H1 (cell line): ENCODE results near the gene FKBP10. TPM values are rescaled to one million over a fixed set of nuclear protein-coding genes. Genes with fewer than 3 reads are reported as not detected.
A peak's percentile ranks its signal among the peaks of the same experiment; 100 is the strongest.

Experiments used
- CTCF ChIA-PET: fragments of 300-600 bp; sonication (Branson Sonifier 250); formaldehyde crosslinking; loops from one replicate; lab custom pipeline; 2021; ENCODE audit not compliant: partially characterized antibody; lab: Charles Lee
- POLR2A ChIA-PET: fragments of 300-600 bp; sonication (Branson Sonifier 250); formaldehyde crosslinking; loops from one replicate; lab custom pipeline; 2021; ENCODE audit warnings: inconsistent platforms; ENCODE audit not compliant: partially characterized antibody; lab: Charles Lee
- DNase-seq, 2 experiments: peaks; one replicate each; pipeline versions ENCODE4 v3.0.0 to v3.0.0-alpha.2; 2010 to 2022; ENCODE audit warnings: low spot score in 2 of 2, low read depth in 1 of 2, mixed read lengths in 1 of 2
- FAIRE-seq: peaks from 2 replicates; lab custom pipeline; 2011; peaks lifted over from hg19 to GRCh38; lab: Jason Lieb, UNC
- H2AFZ ChIP-seq: 2 replicates; pipeline ENCODE4 v1.8.1; 2012; ENCODE audit warnings: low read length, inconsistent platforms
- H2AK5ac ChIP-seq: 2 replicates; pipeline ENCODE4 v1.6.1; 2013; ENCODE audit warnings: low read depth, low read length
- H2BK120ac ChIP-seq: replicated peaks from 2 replicates; pipeline ENCODE3; 2013; ENCODE audit warnings: low read depth, low read length, inconsistent platforms
- H2BK12ac ChIP-seq: 2 replicates; pipeline ENCODE4 v1.6.1; 2013; ENCODE audit warnings: low read depth, low read length
- H2BK15ac ChIP-seq: 2 replicates; pipeline ENCODE4 v1.6.1; 2013; ENCODE audit warnings: low read length
- H2BK20ac ChIP-seq: 2 replicates; pipeline ENCODE4 v1.6.1; 2013; ENCODE audit warnings: low read length
- H2BK5ac ChIP-seq: 2 replicates; pipeline ENCODE4 v1.6.1; 2013; ENCODE audit warnings: low read depth, low read length
- H3K14ac ChIP-seq: 2 replicates; pipeline ENCODE4 v1.6.1; 2013; ENCODE audit warnings: inconsistent platforms; ENCODE audit not compliant: insufficient read length
- H3K18ac ChIP-seq: 2 replicates; pipeline ENCODE4 v1.6.1; 2013; ENCODE audit warnings: low read length; ENCODE audit errors: extremely low read depth
- H3K23ac ChIP-seq: 2 replicates; pipeline ENCODE4 v1.6.1; 2013; ENCODE audit warnings: inconsistent platforms; ENCODE audit not compliant: insufficient read length
- H3K23me2 ChIP-seq: 2 replicates; pipeline ENCODE4 v1.6.1; 2013; ENCODE audit warnings: low read depth, low read length
- H3K27ac ChIP-seq: 2 replicates; pipeline ENCODE4 v1.6.1; 2011; ENCODE audit warnings: low read depth, low read length, inconsistent platforms
- H3K27me3 ChIP-seq, 4 experiments: replicated peaks in 1 of 4; 1 replicate in 1 of 4; 2 replicates in 3 of 4; pipeline versions ENCODE4 v1.6.1 to v1.8.1; 2011 to 2013; ENCODE audit warnings: low read length in 3 of 4, mild to moderate bottlenecking in 3 of 4, inconsistent platforms in 2 of 4, mixed read lengths in 2 of 4, moderate library complexity in 1 of 4; ENCODE audit not compliant: control insufficient read depth in 3 of 4, insufficient read depth in 3 of 4; ENCODE audit errors: extremely low read depth in 1 of 4
- H3K36me3 ChIP-seq, 4 experiments: 2 replicates each; pipeline versions ENCODE4 v1.6.1 to v1.8.1; 2011 to 2013; ENCODE audit warnings: mild to moderate bottlenecking in 4 of 4, low read length in 3 of 4, moderate library complexity in 2 of 4, control low read depth in 1 of 4, inconsistent platforms in 1 of 4; ENCODE audit not compliant: insufficient read depth in 4 of 4, control insufficient read depth in 2 of 4
- H3K4ac ChIP-seq: replicated peaks from 2 replicates; pipeline ENCODE3; 2013; ENCODE audit warnings: low read length, low read depth, mixed read lengths, inconsistent platforms; ENCODE audit not compliant: insufficient read length
- H3K4me1 ChIP-seq, 4 experiments: replicated peaks in 1 of 4; 1 replicate in 1 of 4; 2 replicates in 3 of 4; pipeline versions ENCODE4 v1.6.1 to v1.8.1; 2011 to 2013; ENCODE audit warnings: low read length in 3 of 4, inconsistent platforms in 2 of 4, mixed read lengths in 1 of 4; ENCODE audit not compliant: insufficient read depth in 4 of 4, control insufficient read depth in 3 of 4
- H3K4me2 ChIP-seq, 2 experiments: 2 replicates each; pipeline versions ENCODE4 v1.6.1 to v1.8.1; 2011 to 2013; ENCODE audit warnings: low read depth in 2 of 2, low read length in 2 of 2, control low read depth in 1 of 2, inconsistent platforms in 1 of 2, mild to moderate bottlenecking in 1 of 2; ENCODE audit not compliant: insufficient read depth in 1 of 2
- H3K4me3 ChIP-seq, 4 experiments: fragments of 200-600, 300-600 bp in 1 of 4; sonication (generic), shearing (Covaris generic), sonication (Bioruptor Twin) in 1 of 4; 2 replicates each; pipeline versions ENCODE4 v1.5.1 to v1.8.1; 2011 to 2016; ENCODE audit warnings: low read length in 4 of 4, low read depth in 3 of 4, control low read depth in 2 of 4, inconsistent platforms in 2 of 4, mild to moderate bottlenecking in 2 of 4, mixed read lengths in 1 of 4, moderate library complexity in 1 of 4; ENCODE audit not compliant: insufficient read depth in 2 of 4; ENCODE audit errors: extremely low read depth in 1 of 4
- H3K56ac ChIP-seq: replicated peaks from 2 replicates; pipeline ENCODE3; 2013; ENCODE audit warnings: low read depth, mild to moderate bottlenecking, mixed read lengths, low read length, inconsistent platforms; ENCODE audit not compliant: insufficient read length
- H3K79me1 ChIP-seq: 2 replicates; pipeline ENCODE4 v1.6.1; 2013; ENCODE audit warnings: low read depth, low read length, control low read depth
- H3K79me2 ChIP-seq, 2 experiments: 2 replicates each; pipeline versions ENCODE4 v1.6.1 to v1.8.1; 2012 to 2013; ENCODE audit warnings: low read length in 2 of 2, mild to moderate bottlenecking in 2 of 2, inconsistent platforms in 1 of 2; ENCODE audit not compliant: insufficient read depth in 2 of 2, control insufficient read depth in 1 of 2
- H3K9ac ChIP-seq, 4 experiments: replicated peaks in 1 of 4; 1 replicate in 1 of 4; 2 replicates in 3 of 4; pipeline versions ENCODE4 v1.6.1 to v1.8.1; 2011 to 2013; ENCODE audit warnings: low read depth in 3 of 4, low read length in 3 of 4, control low read depth in 2 of 4, mild to moderate bottlenecking in 2 of 4, moderate library complexity in 2 of 4, inconsistent platforms in 1 of 4; ENCODE audit errors: extremely low read depth in 1 of 4
- H3K9me3 ChIP-seq, 2 experiments: 2 replicates each; pipeline versions ENCODE4 v1.6.1 to v1.8.1; 2012 to 2013; ENCODE audit warnings: mild to moderate bottlenecking in 2 of 2, moderate library complexity in 2 of 2, control low read depth in 1 of 2, inconsistent platforms in 1 of 2, low read depth in 1 of 2, low read length in 1 of 2, mixed read lengths in 1 of 2; ENCODE audit not compliant: insufficient read depth in 2 of 2
- H4K20me1 ChIP-seq, 2 experiments: replicated peaks in 1 of 2; 2 replicates each; pipeline versions ENCODE3 to v1.8.1; 2011 to 2013; ENCODE audit warnings: inconsistent platforms in 2 of 2, low read length in 2 of 2, mild to moderate bottlenecking in 1 of 2; ENCODE audit not compliant: insufficient read depth in 2 of 2, control insufficient read depth in 1 of 2
- H4K5ac ChIP-seq: 2 replicates; pipeline ENCODE4 v1.6.1; 2013; ENCODE audit warnings: low read length, low read depth, mixed read lengths, inconsistent platforms; ENCODE audit not compliant: insufficient read length
- H4K8ac ChIP-seq: 2 replicates; pipeline ENCODE4 v1.8.0; 2013; ENCODE audit warnings: mild to moderate bottlenecking, moderate library complexity, low read length, inconsistent platforms; ENCODE audit not compliant: insufficient read depth; ENCODE audit errors: extremely low read depth
- H4K91ac ChIP-seq: replicated peaks from 2 replicates; pipeline ENCODE3; 2013; ENCODE audit warnings: low read length, mixed read lengths, inconsistent platforms; ENCODE audit not compliant: insufficient read length
- PHF8 ChIP-seq: fragments of 200-600 bp; sonication (generic); conservative IDR thresholded peaks from 2 replicates; pipeline ENCODE4 v1.7.1; 2012; ENCODE audit warnings: low read depth, mild to moderate bottlenecking, inconsistent platforms, low read length, moderate library complexity
- SIN3A ChIP-seq, 2 experiments: IDR thresholded peaks in 1 of 2; conservative IDR thresholded peaks in 1 of 2; 2 replicates each; pipeline ENCODE4 v1.6.1; 2011 to 2012; ENCODE audit warnings: low read length in 2 of 2, improper control_type of control experiment in 1 of 2, low read depth in 1 of 2, mild to moderate bottlenecking in 1 of 2
- WGBS, 2 experiments: shearing (Covaris generic) in 1 of 2; methylation state at CpG; one replicate each; pipeline versions ENCODE4 v1.1.6 to v1.1.7; 2013 to 2015; ENCODE audit warnings: low lambda C conversion rate in 2 of 2, mixed read lengths in 2 of 2, inconsistent platforms in 1 of 2, low coverage in 1 of 2, missing lambda C conversion rate in 1 of 2; ENCODE audit not compliant: insufficient replicate concordance in 2 of 2, insufficient coverage in 1 of 2, insufficient read length in 1 of 2; ENCODE audit errors: extremely low coverage in 1 of 2, missing lambda C conversion rate in 1 of 2; 5-methylcytosine and 5-hydroxymethylcytosine counted together
- polyA plus RNA-seq, 7 experiments: library from polyadenylated mRNA; depleted of rRNA in 3 of 7; stranded (reverse) in 5 of 7; unstranded in 2 of 7; fragments of >200 nt in 5 of 7; fragments of 200-250 nt in 2 of 7; gene quantifications; 1 replicate in 5 of 7; 2 replicates in 1 of 7; 4 replicates in 1 of 7; pipeline versions ENCODE4 v1.2.1 to v1.2.3, GENCODE V29; 2011 to 2013; ENCODE audit warnings: missing spikeins in 2 of 7, mixed read lengths in 2 of 7
- total RNA-seq: library from RNA; stranded (reverse); fragmentation: NEBNext Ultra II Directional; extraction: Animal tissue kit (Norgen Biotek cat#: 25700); gene quantifications from 2 replicates; pipeline ENCODE4 v1.2.1, GENCODE V29; 2021

Gene FKBP10
- total and polyA plus RNA-seq, 2 of the 8 experiments (the other 6 are each of a cell fraction or from before 2014, with no cell fraction given), result 173 to 283 TPM

DNA sequence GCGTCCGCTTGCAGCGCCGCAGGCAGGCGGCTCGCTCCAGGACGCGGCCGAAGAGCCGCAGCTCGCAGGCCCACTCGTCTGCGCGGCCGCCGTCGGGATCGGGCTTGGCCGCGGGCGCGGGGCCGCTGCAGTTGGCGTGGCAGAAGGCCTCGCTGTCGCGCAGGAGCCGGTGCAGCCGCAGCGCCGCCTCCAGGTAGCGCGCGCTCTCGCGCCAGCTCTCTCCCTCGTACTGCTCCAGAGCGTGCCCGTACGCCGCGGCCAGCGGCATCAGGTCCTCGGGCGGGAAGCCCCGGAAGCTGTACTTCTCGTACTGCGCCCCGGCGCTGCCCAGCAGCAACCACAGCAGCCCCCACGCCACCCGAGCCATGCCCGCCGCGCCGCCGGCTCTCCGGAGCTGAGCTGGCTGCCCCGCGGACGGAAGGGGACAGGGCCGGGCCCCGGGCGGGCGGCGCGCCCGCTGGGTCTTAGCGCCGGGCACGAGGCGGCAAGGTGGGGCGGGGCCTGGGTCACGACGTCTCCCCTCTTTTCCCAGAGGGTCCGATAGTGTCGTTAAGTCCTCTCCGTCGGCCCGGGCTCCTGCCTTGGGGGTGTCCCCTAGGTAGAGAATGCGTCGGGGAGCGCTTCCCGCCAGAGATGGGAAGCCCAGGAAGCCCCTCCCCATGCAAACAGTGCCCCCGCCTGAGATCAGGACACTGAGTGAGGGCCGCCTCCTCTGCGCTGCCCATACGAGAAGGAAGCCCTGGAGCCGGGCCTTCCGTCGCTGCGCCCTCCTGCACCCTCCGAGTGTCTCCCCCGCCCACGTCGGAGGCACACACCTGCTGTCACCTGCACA is 1.0 kb upstream of the FKBP10 start, which contains the start of gene P3H4:
TSS of gene P3H4 (minus strand) at position 401 of the 832 bp plus-strand sequence. CDS start at position 367, 34 bp downstream.
- Histone ChIP-seq H2BK20ac (peak within 1 kb of the TSS; percentile 86; the same call in 1 of the 2 replicates), H3K23me2 (peaks cover 21% of the 10 kb centered on the region), H3K18ac (peak within 1 kb of the TSS; percentile 99), H4K8ac (peak within 1 kb of the TSS; percentile 75; the same call in 1 of the 2 replicates), H2AK5ac (no peak within 1 kb of the TSS), H3K4me3 (peak within 1 kb of the TSS; percentile 70 to 94 (median 81)), H3K4ac (peak within 1 kb of the TSS; percentile 98), H3K36me3 (no peaks in the 10 kb centered on the region; a peak in 1 of 8 replicates), H3K4me2 (peak within 1 kb of the TSS; percentile 94 to 95), H3K79me1 (peaks cover 16% of the 10 kb centered on the region), H3K79me2 (peaks cover 0 to 33% of the 10 kb centered on the region in 2 experiments; a peak in 2 of 4 replicates), H3K27ac (peak within 1 kb of the TSS; percentile 65; the same call in 1 of the 2 replicates), H4K20me1 (peaks cover 0 to 12% of the 10 kb centered on the region in 2 experiments), H3K27me3 (peaks cover 0 to 6% (median 3%) of the 10 kb centered on the region in 4 experiments; a peak in 4 of 7 replicates), H3K23ac (no peak within 1 kb of the TSS), H4K91ac (peak within 1 kb of the TSS; percentile 98), H3K4me1 (peaks cover 0 to 23% (median 7%) of the 10 kb centered on the region in 4 experiments; a peak in 6 of 7 replicates), H2BK15ac (peak within 1 kb of the TSS; percentile 100), H2BK12ac (peak within 1 kb of the TSS; percentile 99; the same call in 1 of the 2 replicates), H2BK120ac (peak within 1 kb of the TSS; percentile 76), H2BK5ac (peak within 1 kb of the TSS; percentile 91; the same call in 1 of the 2 replicates), H2AFZ (peak within 1 kb of the TSS; percentile 82; the same call in 1 of the 2 replicates), H4K5ac (peak within 1 kb of the TSS; percentile 95), H3K14ac (no peak within 1 kb of the TSS), H3K56ac (peak within 1 kb of the TSS; percentile 96), H3K9ac (peak within 1 kb of the TSS in 3 of 4 experiments; percentile 66 to 72 (median 68); a peak in 5 of 7 replicates), H3K9me3 (peaks cover 0 to 4% of the 10 kb centered on the region in 2 experiments; a peak in 1 of 4 replicates)
- ChIA-PET CTCF (interaction anchor here (0.6 to 4.8 kb wide), 31 partner anchors 10 to 1295 kb away, joined by 3 to 46 read pairs (median 5); partner anchors contain the start of genes JUP and KLHL11), POLR2A (interaction anchor here (0.7 to 4.2 kb wide), 24 partner anchors 10 to 133 kb away, joined by 3 to 40 read pairs (median 5); partner anchors contain the start of genes ACLY, EIF1, HAP1 and JUP)
- peak in 1 of 2 experiments; percentile 93 for DNase-seq
- no peak for FAIRE-seq
- 2% methylated on average over 62 of the region's 96 CpGs; no CpG with 5 or more reads in 1 of the 2 experiments for WGBS, 2 experiments
- TF ChIP-seq SIN3A (conservative IDR thresholded peaks at IDR 0.05 in 1 of 2, IDR thresholded peaks at IDR 0.05 in 1 of 2; ENCODE audit: low read depth in 1 of 2, low read length in 2 of 2), result peak; percentile 17 to 87; a peak in 2 of 4 replicates
- peak; percentile 59 for TF ChIP-seq PHF8
